K562 (cell line): ENCODE measurements around the gene DAB2IP. TPM values are rescaled to one million over a fixed set of nuclear protein-coding genes. Genes with fewer than 3 reads are reported as not detected.
"Not testable (repeated sequence)": the region's sequence is repeated elsewhere in the genome, so short reads cannot be mapped to it uniquely, and the experiment has no call there.

ENCODE experiments used
- ATAC-seq: fragments of 200-7000 bp; cut with Tn5 transposase; 3 replicates; pipeline ENCODE4 v1.9.1; 2020; ENCODE audit warnings: moderate library complexity
- BruUV-seq: library from RNA; stranded (reverse); fragments of 400-500 nt; replicated peaks from 2 replicates; lab custom pipeline; 2021; lab: Mats Ljungman, UMichigan
- CTCF ChIA-PET: fragments of 300-600 bp; formaldehyde crosslinking; extraction: SDS; loops from one replicate; lab custom pipeline; 2021; ENCODE audit warnings: low intra/inter-chr PET ratio; lab: Yijun Ruan, JAX
- POLR2A ChIA-PET: fragments of 300-600, 350-650 bp; sonication (Branson Sonifier 250); formaldehyde crosslinking; extraction: SDS; loops from one replicate; lab custom pipeline; 2021; ENCODE audit warnings: antibody characterized with exemption, inconsistent platforms; lab: Yijun Ruan, JAX
- DNase-seq, 4 experiments: peaks; one replicate each; pipeline versions ENCODE4 v3.0.0 to v3.0.0-alpha.2; 2011 to 2018; ENCODE audit warnings: low spot score in 3 of 4, mixed read lengths in 3 of 4; ENCODE audit errors: extremely low read depth in 1 of 4
- FAIRE-seq: peaks from 2 replicates; lab custom pipeline; 2011; peaks lifted over from hg19 to GRCh38; lab: Jason Lieb, UNC
- H2AFZ ChIP-seq: 2 replicates; pipeline ENCODE4 v1.6.0; 2011; ENCODE audit warnings: low read depth, low read length, control low read depth, inconsistent platforms
- H3K27ac ChIP-seq: fragments of 200-600 bp; 3 replicates; pipeline ENCODE4 v1.8.0; 2011; ENCODE audit warnings: low read depth, mild to moderate bottlenecking, control low read depth, inconsistent platforms, low read length, moderate library complexity, mixed read lengths; ENCODE audit errors: extremely low read depth
- H3K27me3 ChIP-seq, 2 experiments: fragments of 300-600 bp in 1 of 2; 2 replicates in 1 of 2; 3 replicates in 1 of 2; pipeline versions ENCODE4 v1.6.0 to v1.8.0; 2011; ENCODE audit warnings: inconsistent platforms in 2 of 2, low read length in 2 of 2, mild to moderate bottlenecking in 1 of 2, mixed read lengths in 1 of 2, moderate library complexity in 1 of 2; ENCODE audit not compliant: control insufficient read depth in 2 of 2, insufficient read depth in 2 of 2
- H3K36me3 ChIP-seq: fragments of 300-600 bp; 3 replicates; pipeline ENCODE4 v1.8.0; 2011; ENCODE audit warnings: mild to moderate bottlenecking, low read length, inconsistent platforms; ENCODE audit not compliant: control insufficient read depth, insufficient read depth
- H3K4me1 ChIP-seq, 2 experiments: fragments of 200-600 bp in 1 of 2; replicated peaks in 1 of 2; 2 replicates in 1 of 2; 3 replicates in 1 of 2; pipeline versions ENCODE4 v1.5.1 to v1.8.0; 2011; ENCODE audit warnings: inconsistent platforms in 2 of 2, low read length in 2 of 2, mild to moderate bottlenecking in 1 of 2, mixed read lengths in 1 of 2, moderate library complexity in 1 of 2; ENCODE audit not compliant: control insufficient read depth in 2 of 2, insufficient read depth in 2 of 2
- H3K4me2 ChIP-seq: 2 replicates; pipeline ENCODE4 v1.6.1; 2011; ENCODE audit warnings: low read length, control low read depth, inconsistent platforms, mixed read lengths; ENCODE audit not compliant: insufficient read depth
- H3K4me3 ChIP-seq: fragments of 200-600 bp; sonication (generic), shearing (Covaris generic); 2 replicates; pipeline ENCODE4 v1.5.1; 2016; ENCODE audit warnings: control low read depth, inconsistent platforms
- H3K79me2 ChIP-seq: fragments of 200-600 bp; 3 replicates; pipeline ENCODE4 v1.8.0; 2011; ENCODE audit warnings: low read length, inconsistent platforms; ENCODE audit not compliant: control insufficient read depth, insufficient read depth
- H3K9ac ChIP-seq, 2 experiments: 2 replicates each; pipeline versions ENCODE4 v1.6.0 to v1.6.1; 2011; ENCODE audit warnings: low read depth in 2 of 2, low read length in 2 of 2, control low read depth in 1 of 2, inconsistent platforms in 1 of 2, mild to moderate bottlenecking in 1 of 2, mixed read lengths in 1 of 2; ENCODE audit not compliant: insufficient read depth in 1 of 2
- H3K9me1 ChIP-seq: one replicate; pipeline ENCODE4 v1.6.0; 2011; ENCODE audit warnings: inconsistent platforms, mild to moderate bottlenecking, low read length, moderate library complexity; ENCODE audit not compliant: control insufficient read depth, insufficient read depth
- H3K9me3 ChIP-seq: replicated peaks from 2 replicates; pipeline ENCODE4 v1.5.1; 2011; ENCODE audit warnings: low read depth, low read length, inconsistent platforms; ENCODE audit not compliant: control insufficient read depth, insufficient read depth
- H4K20me1 ChIP-seq: replicated peaks from 2 replicates; pipeline ENCODE4 v1.6.1; 2011; ENCODE audit warnings: low read length, inconsistent platforms, mixed read lengths; ENCODE audit not compliant: control insufficient read depth, insufficient read depth
- HES1 ChIP-seq: fragments of 450-650 bp; IDR thresholded peaks from 2 replicates; pipeline ENCODE4 v1.6.1; 2016; ENCODE audit warnings: low read depth, mild to moderate bottlenecking, moderate library complexity
- OTX1 ChIP-seq: fragments of 450-650 bp; formaldehyde crosslinking; IDR thresholded peaks from 2 replicates; pipeline ENCODE4 v1.4.0; 2022; ENCODE audit warnings: mild to moderate bottlenecking
- RBM15 ChIP-seq: fragments of 200-400 bp; formaldehyde crosslinking; IDR thresholded peaks from 2 replicates; pipeline ENCODE4 v1.6.1; 2018; ENCODE audit warnings: mild to moderate bottlenecking, low read length, moderate library complexity; ENCODE audit not compliant: insufficient read depth
- SUPT5H ChIP-seq: fragments of 450-650 bp; IDR thresholded peaks from 2 replicates; pipeline ENCODE4 v1.6.1; 2016
- ZNF512 ChIP-seq: IDR thresholded peaks from 2 replicates; pipeline ENCODE4 v1.6.1; 2016; ENCODE audit warnings: missing genetic modification characterization, missing compliant biosample characterization
- ZNF592 ChIP-seq: fragments of 450-650 bp; IDR thresholded peaks from 2 replicates; pipeline ENCODE4 v1.6.1; 2017; ENCODE audit warnings: antibody characterized with exemption, mild to moderate bottlenecking
- WGBS: fragments of 100-300 bp; shearing (Covaris generic); methylation state at CpG from one replicate; pipeline ENCODE4 v1.1.6; 2016; ENCODE audit warnings: low coverage, mixed read lengths; ENCODE audit not compliant: insufficient coverage; ENCODE audit errors: missing lambda C conversion rate; 5-methylcytosine and 5-hydroxymethylcytosine counted together
- in situ Hi-C: fragments of 300-500 bp; cut with MboI; formaldehyde crosslinking; loops from 4 replicates; pipeline ENCODE4 v1.15.0; 2018; ENCODE audit warnings: inconsistent platforms, mixed read lengths
- intact Hi-C: fragments of 100-400 bp; cut with micrococcal nuclease; formaldehyde crosslinking; loops from 2 replicates; pipeline ENCODE4 v1.14.2; 2022
- polyA plus RNA-seq, 8 experiments: library from polyadenylated mRNA; depleted of rRNA in 4 of 8; stranded (reverse) in 5 of 8; unstranded in 3 of 8; fragments of >200 nt; fragmentation: Nextera tagmentation in 2 of 8; fragmentation: Illumina TruSeq in 1 of 8; extraction: Ambion mirVana in 2 of 8; extraction: Trizol in 1 of 8; gene quantifications; 2 replicates each; pipeline versions ENCODE4 v1.2.1 to v1.2.3, GENCODE V29; 2011 to 2014; ENCODE audit warnings: inconsistent platforms in 1 of 8, missing spikeins in 1 of 8
- total RNA-seq, 7 experiments: library from RNA; depleted of rRNA in 6 of 7; stranded (reverse); fragments of >200 nt in 6 of 7; fragmentation: Illumina TruSeq in 2 of 7; extraction: Trizol in 2 of 7; gene quantifications; 2 replicates each; pipeline versions ENCODE4 v1.2.1 to v1.2.3, GENCODE V29; 2011 to 2021; ENCODE audit warnings: low replicate concordance in 1 of 7

The DAB2IP gene
- total and polyA plus RNA-seq, 9 of the 15 experiments (the other 6 are each of a cell fraction or from before 2014, with no cell fraction given), result 0.04 to 0.31 (median 0.08) TPM; not detected in 5

- TF ChIP-seq OTX1 (CRISPR knock-in tag), result 0 out of 2 replicates have a peak, but pooled peaks have one; percentile 57
- TF ChIP-seq ZNF512 (tag), result 0 out of 2 replicates have a peak, but pooled peaks have one; percentile 23
- POLR2A ChIA-PET, H3K9me1 ChIP-seq, H3K27ac ChIP-seq, DNase-seq, H3K36me3 ChIP-seq, BruUV-seq, FAIRE-seq, ATAC-seq, intact Hi-C loops, H3K9ac ChIP-seq, H3K4me1 ChIP-seq, CTCF ChIA-PET, H3K79me2 ChIP-seq, in situ Hi-C loops, H3K9me3 ChIP-seq, H2AFZ ChIP-seq, H3K4me2 ChIP-seq, H4K20me1 ChIP-seq, H3K4me3 ChIP-seq: not testable (repeated sequence)
- WGBS, result 4% methylated on average over 9 of the region's 10 CpGs
- peaks cover 3 to 18% of the 10 kb centered on the region in 2 experiments; a peak in 3 of 5 replicates for H3K27me3 ChIP-seq
Observed at GRCh38 chr9:121644040-121644439, 7.4 kb upstream of the DAB2IP start.

GRCh38 chr9:121645003-121645402 is 6.4 kb upstream of the DAB2IP start:
- no peak overlapping the region for H2AFZ ChIP-seq
- H3K9me3 ChIP-seq, result no peaks in the 10 kb centered on the region
- no peaks in the 10 kb centered on the region for H3K79me2 ChIP-seq
- no peaks in the 10 kb centered on the region for H3K36me3 ChIP-seq
- DNase-seq, result no peak
- ChIA-PET POLR2A (no interaction called here), CTCF (no interaction called here)
- no peak overlapping the region for H3K4me3 ChIP-seq
- H3K4me1 ChIP-seq, result peaks cover 0 to under 1% of the 10 kb centered on the region in 2 experiments; a peak in 3 of 5 replicates
- H3K9me1 ChIP-seq, result no peaks in the 10 kb centered on the region
- WGBS, result 4% methylated on average over 3 of the region's 4 CpGs
- H3K27ac ChIP-seq, result no peak overlapping the region
- intact Hi-C loops (no loop called here), in situ Hi-C loops (no loop called here)
- peaks cover 3 to 19% of the 10 kb centered on the region in 2 experiments; a peak in 4 of 5 replicates for H3K27me3 ChIP-seq
- no TSS peak for BruUV-seq
- H3K4me2 ChIP-seq, result no peak overlapping the region
- TF ChIP-seq ZNF592 (no peak), RBM15 (no peak), HES1 (no peak), SUPT5H (no peak)
- ATAC-seq, result no peak; the same call in 2 of the 3 replicates
- FAIRE-seq, result no peak
- peaks cover 8% of the 10 kb centered on the region; the same call in 1 of the 2 replicates for H4K20me1 ChIP-seq
- no peak overlapping the region for H3K9ac ChIP-seq
